GM23248 (cell line): ENCODE results near the gene CCND1. TPM values are rescaled to one million over a fixed set of nuclear protein-coding genes. Genes with fewer than 3 reads are reported as not detected.
A peak's percentile ranks its signal among the peaks of the same experiment; 100 is the strongest.

Experiments
- DNase-seq: peaks from one replicate; pipeline ENCODE4 v3.0.0-alpha.2; 2015
- H2AFZ ChIP-seq: fragments of 200-600 bp; sonication (generic); 2 replicates; pipeline ENCODE4 v1.6.1; 2016; ENCODE audit warnings: antibody characterized with exemption
- H3F3A ChIP-seq: fragments of 200-600 bp; sonication (generic); 2 replicates; pipeline ENCODE4 v1.6.1; 2016; ENCODE audit warnings: mild to moderate bottlenecking, antibody characterized with exemption, mixed run types; ENCODE audit not compliant: insufficient read depth
- H3K27ac ChIP-seq: fragments of 200-600 bp; sonication (generic); 2 replicates; pipeline ENCODE4 v1.5.1; 2016; ENCODE audit warnings: mild to moderate bottlenecking
- H3K27me3 ChIP-seq: fragments of 200-600 bp; sonication (generic); replicated peaks from 2 replicates; pipeline ENCODE4 v1.6.1; 2016; ENCODE audit warnings: mild to moderate bottlenecking; ENCODE audit not compliant: insufficient read depth
- H3K36me3 ChIP-seq: fragments of 200-600 bp; sonication (generic); 2 replicates; pipeline ENCODE4 v1.6.1; 2016; ENCODE audit warnings: low read depth, mild to moderate bottlenecking
- H3K4me1 ChIP-seq: fragments of 200-600 bp; sonication (generic); 2 replicates; pipeline ENCODE4 v1.6.1; 2016; ENCODE audit warnings: mild to moderate bottlenecking; ENCODE audit not compliant: insufficient read depth
- H3K4me2 ChIP-seq: fragments of 200-600 bp; sonication (generic); one replicate; pipeline ENCODE4 v1.6.1; 2016; ENCODE audit warnings: mild to moderate bottlenecking; ENCODE audit not compliant: unreplicated experiment
- H3K4me3 ChIP-seq: fragments of 200-600 bp; sonication (generic); 2 replicates; pipeline ENCODE4 v1.5.1; 2016; ENCODE audit warnings: mild to moderate bottlenecking
- H3K79me2 ChIP-seq: fragments of 200-600 bp; sonication (generic); 2 replicates; pipeline ENCODE4 v1.6.1; 2016; ENCODE audit warnings: mild to moderate bottlenecking; ENCODE audit not compliant: insufficient read depth
- H3K9ac ChIP-seq: fragments of 200-600 bp; sonication (generic); 2 replicates; pipeline ENCODE4 v1.6.1; 2016; ENCODE audit warnings: mild to moderate bottlenecking
- H3K9me2 ChIP-seq: fragments of 200-600 bp; sonication (generic); 2 replicates; pipeline ENCODE4 v1.6.1; 2016; ENCODE audit warnings: mixed run types, mild to moderate bottlenecking, moderate library complexity; ENCODE audit not compliant: insufficient read depth
- H3K9me3 ChIP-seq: fragments of 200-600 bp; sonication (generic); one replicate; pipeline ENCODE4 v1.6.1; 2017; ENCODE audit warnings: low read depth
- H4K20me1 ChIP-seq: fragments of 200-600 bp; sonication (generic); 2 replicates; pipeline ENCODE4 v1.6.0; 2016; ENCODE audit not compliant: insufficient read depth
- EZH2 ChIP-seq: fragments of 200-600 bp; sonication (generic); IDR thresholded peaks from 2 replicates; pipeline ENCODE4 v1.6.1; 2018; ENCODE audit warnings: antibody characterized with exemption, mild to moderate bottlenecking; ENCODE audit not compliant: insufficient read depth, poor library complexity, severe bottlenecking
- EZH2phosphoT487 ChIP-seq: fragments of 200-600 bp; sonication (generic); IDR thresholded peaks from 2 replicates; pipeline ENCODE4 v1.6.1; 2018; ENCODE audit warnings: antibody characterized with exemption, moderate library complexity, mild to moderate bottlenecking, low read depth; ENCODE audit not compliant: insufficient read depth
- WGBS, 2 experiments: methylation state at CpG; one replicate each; pipeline ENCODE4 v1.1.6; 2015 to 2017; ENCODE audit warnings: low lambda C conversion rate in 2 of 2, low coverage in 1 of 2; ENCODE audit errors: missing lambda C conversion rate in 2 of 2; 5-methylcytosine and 5-hydroxymethylcytosine counted together
- in situ Hi-C: fragments of 300-500 bp; cut with MboI; formaldehyde crosslinking; loops from 2 replicates; pipeline ENCODE4 v1.15.0; 2020
- polyA plus RNA-seq: library from polyadenylated mRNA; unstranded; fragments of >200 nt; fragmentation: Nextera tagmentation; extraction: Ambion mirVana; gene quantifications from 2 replicates; pipeline ENCODE4 v1.2.1, GENCODE V29; 2016
- total RNA-seq: library from RNA; depleted of rRNA; stranded (reverse); fragments of >200 nt; shearing (Covaris generic); gene quantifications from 2 replicates; pipeline ENCODE4 v1.2.3, GENCODE V29; 2014

CCND1 gene
- total and polyA plus RNA-seq, 2 experiments from 2014 or later: 695 to 1,097 TPM

- H3F3A ChIP-seq: peaks cover 19% of the 10 kb centered on the region
- H3K9ac ChIP-seq: no peak overlapping the region
- H3K27ac ChIP-seq: no peak overlapping the region
- H3K9me2 ChIP-seq: no peaks in the 10 kb centered on the region
- H3K4me1 ChIP-seq: no peaks in the 10 kb centered on the region
- H3K9me3 ChIP-seq: no peaks in the 10 kb centered on the region
- no peak for DNase-seq
- H4K20me1 ChIP-seq: no peaks in the 10 kb centered on the region
- no peaks in the 10 kb centered on the region for H3K79me2 ChIP-seq
- H3K36me3 ChIP-seq: no peaks in the 10 kb centered on the region
- TF ChIP-seq EZH2phosphoT487: no peak
- no peak for TF ChIP-seq EZH2
- in situ Hi-C loops: no loop called here
- H3K27me3 ChIP-seq: no peaks in the 10 kb centered on the region
- no peak overlapping the region for H2AFZ ChIP-seq
- no peak overlapping the region for H3K4me2 ChIP-seq
- no peak overlapping the region for H3K4me3 ChIP-seq
- 95% methylated on average over 4 of the region's 4 CpGs for WGBS, 2 experiments
These were observed 19.1 kb downstream of the CCND1 start for GRCh38 chr11:69660001-69660500.

GRCh38 chr11:69661413-69661715 lies 20.4 kb downstream of the CCND1 start:
- Histone ChIP-seq H3K9me2 (no peaks in the 10 kb centered on the region), H3K4me2 (no peak overlapping the region), H3K36me3 (no peaks in the 10 kb centered on the region), H3F3A (0 out of 2 replicates have a peak, but pooled peaks cover 5% of the 10 kb centered on the region), H3K4me3 (no peak overlapping the region), H4K20me1 (no peaks in the 10 kb centered on the region), H3K9me3 (no peaks in the 10 kb centered on the region), H2AFZ (no peak overlapping the region), H3K27me3 (no peaks in the 10 kb centered on the region), H3K79me2 (no peaks in the 10 kb centered on the region), H3K4me1 (no peaks in the 10 kb centered on the region), H3K9ac (no peak overlapping the region), H3K27ac (no peak overlapping the region)
- WGBS, 2 experiments: 66 to 69% methylated on average over 10 of the region's 10 CpGs
- no peak for DNase-seq
- TF ChIP-seq EZH2phosphoT487: no peak
- TF ChIP-seq EZH2: no peak
- in situ Hi-C loops: no loop called here

- Histone ChIP-seq H3K4me1 (no peaks in the 10 kb centered on the region), H3K27me3 (no peaks in the 10 kb centered on the region), H4K20me1 (no peaks in the 10 kb centered on the region), H3K4me2 (no peak overlapping the region), H3K9me3 (no peaks in the 10 kb centered on the region), H3F3A (0 out of 2 replicates have a peak, but pooled peaks cover 5% of the 10 kb centered on the region), H2AFZ (no peak overlapping the region), H3K79me2 (peaks cover 6% of the 10 kb centered on the region; the same call in 1 of the 2 replicates), H3K36me3 (no peaks in the 10 kb centered on the region), H3K9me2 (no peaks in the 10 kb centered on the region), H3K27ac (no peak overlapping the region), H3K9ac (no peak overlapping the region), H3K4me3 (no peak overlapping the region)
- TF ChIP-seq EZH2phosphoT487: no peak
- no peak for TF ChIP-seq EZH2
- DNase-seq: peak; percentile 36
- in situ Hi-C loops: no loop called here
- 79% methylated on average over 16 of the region's 16 CpGs for WGBS, 2 experiments
These were observed 21.2 kb downstream of the CCND1 start for GRCh38 chr11:69662021-69662698.

- no peak overlapping the region for H3K4me3 ChIP-seq
- DNase-seq: no peak
- WGBS, 2 experiments: 91 to 93% methylated on average over 13 of the region's 13 CpGs
- H3K9ac ChIP-seq: no peak overlapping the region
- TF ChIP-seq EZH2 (no peak), EZH2phosphoT487 (no peak)
- no peak overlapping the region for H3K27ac ChIP-seq
- H3K36me3 ChIP-seq: peaks cover 4% of the 10 kb centered on the region; the same call in 1 of the 2 replicates
- in situ Hi-C loops: no loop called here
- H3K4me2 ChIP-seq: no peak overlapping the region
- H3K9me3 ChIP-seq: no peaks in the 10 kb centered on the region
- no peaks in the 10 kb centered on the region for H3K9me2 ChIP-seq
- H3F3A ChIP-seq: 0 out of 2 replicates have a peak, but pooled peaks cover 5% of the 10 kb centered on the region
- H4K20me1 ChIP-seq: no peaks in the 10 kb centered on the region
- no peaks in the 10 kb centered on the region for H3K27me3 ChIP-seq
- H3K79me2 ChIP-seq: peaks cover 9% of the 10 kb centered on the region; the same call in 1 of the 2 replicates
- no peak overlapping the region for H2AFZ ChIP-seq
- no peaks in the 10 kb centered on the region for H3K4me1 ChIP-seq
These were observed 21.9 kb downstream of the CCND1 start for GRCh38 chr11:69662806-69663205.
